Fibroblast of gingiva (primary cell): ENCODE data around the gene PPP3R1.
"Not testable (repeated sequence)": the region's sequence is repeated elsewhere in the genome, so short reads cannot be mapped to it uniquely, and the experiment has no call there.

Source experiments
- DNase-seq: peaks from one replicate; pipeline ENCODE4 v3.0.0-alpha.2; 2011; ENCODE audit warnings: low read depth

PPP3R1 gene

GRCh38 chr2:68187329-68187728, 65.0 kb downstream of the PPP3R1 start:
- no peak for DNase-seq

GRCh38 chr2:68185541-68186164, 66.7 kb downstream of the PPP3R1 start:
- peak; percentile 29 for DNase-seq

GRCh38 chr2:68182902-68183301, 69.4 kb downstream of the PPP3R1 start:
- no peak for DNase-seq

GRCh38 chr2:68178954-68179627, 73.2 kb downstream of the PPP3R1 start:
- DNase-seq = no peak

- no peak for DNase-seq
Measured at GRCh38 chr2:68178432-68178831, 73.9 kb downstream of the PPP3R1 start.

GRCh38 chr2:68177541-68177940, 74.8 kb downstream of the PPP3R1 start:
- no peak for DNase-seq

- no peak for DNase-seq
Measured at GRCh38 chr2:68176657-68177056, 75.7 kb downstream of the PPP3R1 start.

- DNase-seq = not testable (repeated sequence)
Measured at GRCh38 chr2:68175210-68175609, 77.1 kb downstream of the PPP3R1 start.

GRCh38 chr2:68172990-68173700, 79.2 kb downstream of the PPP3R1 start:
- no peak for DNase-seq

GRCh38 chr2:68172521-68172920, 79.8 kb downstream of the PPP3R1 start:
- DNase-seq = no peak

- DNase-seq = no peak
Measured at GRCh38 chr2:68171684-68172083, 80.6 kb downstream of the PPP3R1 start.

GRCh38 chr2:68171146-68171545, 81.2 kb downstream of the PPP3R1 start:
- DNase-seq = no peak

- no peak for DNase-seq
Measured at GRCh38 chr2:68169308-68169707, 83.0 kb downstream of the PPP3R1 start.

- peak; percentile 69 for DNase-seq
Measured at GRCh38 chr2:68167186-68167585, 85.1 kb downstream of the PPP3R1 start.

- no peak for DNase-seq
Measured at GRCh38 chr2:68163641-68164040, 88.7 kb downstream of the PPP3R1 start.

- no peak for DNase-seq
Measured at GRCh38 chr2:68158134-68158447, 94.2 kb downstream of the PPP3R1 start.

GRCh38 chr2:68157402-68158133, 94.8 kb downstream of the PPP3R1 start, which contains the start of gene PNO1:
PNO1 (plus strand) TSS chr2:68157888; CDS start chr2:68157935, 47 bp downstream.
- peak; percentile 96 for DNase-seq

GRCh38 chr2:68157002-68157401, 95.3 kb downstream of the PPP3R1 start:
- DNase-seq = no peak

- DNase-seq = no peak
Measured at GRCh38 chr2:68156419-68156818, 95.9 kb downstream of the PPP3R1 start.

GRCh38 chr2:68155618-68156017, 96.7 kb downstream of the PPP3R1 start:
- DNase-seq = no peak

GRCh38 chr2:68152681-68153347, 99.5 kb downstream of the PPP3R1 start:
- no peak for DNase-seq

GRCh38 chr2:68151037-68151436, 101.3 kb downstream of the PPP3R1 start:
- DNase-seq = no peak
